PC-9 (cell line): ENCODE results near the gene GHITM. TPM values are rescaled to one million over a fixed set of nuclear protein-coding genes. Genes with fewer than 3 reads are reported as not detected.
A peak's percentile ranks its signal among the peaks of the same experiment; 100 is the strongest.
"Not testable (repeated sequence)": the region's sequence is repeated elsewhere in the genome, so short reads cannot be mapped to it uniquely, and the experiment has no call there.

Source experiments
- BruUV-seq: library from RNA; stranded (reverse); fragments of 400-500 nt; replicated peaks from 2 replicates; lab custom pipeline; 2021; lab: Mats Ljungman, UMichigan
- CTCF ChIA-PET: fragments of 300-600 bp; sonication (Branson Sonifier 250); formaldehyde crosslinking; loops from one replicate; lab custom pipeline; 2022; ENCODE audit warnings: antibody characterized with exemption; lab: Charles Lee
- POLR2A ChIA-PET: fragments of 300-600 bp; sonication (Branson Sonifier 250); formaldehyde crosslinking; loops from one replicate; lab custom pipeline; 2022; ENCODE audit warnings: antibody characterized with exemption; ENCODE audit not compliant: unreplicated experiment; lab: Charles Lee
- DNase-seq, 2 experiments: peaks; one replicate each; pipeline versions ENCODE4 v3.0.0 to v3.0.0-alpha.2; 2015 to 2022; ENCODE audit warnings: mixed read lengths in 1 of 2
- H2AFZ ChIP-seq: fragments of 200-600 bp; sonication (generic); 2 replicates; pipeline ENCODE4 v1.8.1; 2017; ENCODE audit warnings: antibody characterized with exemption
- H3F3A ChIP-seq: fragments of 200-600 bp; sonication (generic); 2 replicates; pipeline ENCODE4 v1.8.1; 2017; ENCODE audit warnings: antibody characterized with exemption, mild to moderate bottlenecking, low read depth; ENCODE audit not compliant: insufficient read depth
- H3K27ac ChIP-seq: fragments of 200-600 bp; sonication (generic); 2 replicates; pipeline ENCODE4 v1.6.1; 2016; ENCODE audit warnings: mixed run types
- H3K27me3 ChIP-seq: fragments of 200-600 bp; sonication (generic); 2 replicates; pipeline ENCODE4 v1.6.1; 2016; ENCODE audit warnings: low read depth, mixed run types; ENCODE audit not compliant: insufficient read depth
- H3K36me3 ChIP-seq: fragments of 200-600 bp; sonication (generic); 2 replicates; pipeline ENCODE4 v1.6.1; 2016; ENCODE audit warnings: low read depth, mixed run types
- H3K4me1 ChIP-seq: fragments of 200-600 bp; sonication (generic); replicated peaks from 2 replicates; pipeline ENCODE4 v1.6.1; 2016; ENCODE audit warnings: mixed run types; ENCODE audit not compliant: insufficient read depth
- H3K4me2 ChIP-seq: fragments of 200-600 bp; sonication (generic); 2 replicates; pipeline ENCODE4 v1.6.1; 2017; ENCODE audit warnings: mixed run types
- H3K4me3 ChIP-seq: fragments of 200-600 bp; sonication (generic); 2 replicates; pipeline ENCODE4 v1.6.1; 2016; ENCODE audit warnings: mixed run types
- H3K79me2 ChIP-seq: fragments of 200-600 bp; sonication (generic); 2 replicates; pipeline ENCODE4 v1.6.1; 2017; ENCODE audit warnings: low read depth, mixed run types
- H3K9me2 ChIP-seq: fragments of 200-600 bp; sonication (generic); 2 replicates; pipeline ENCODE4 v1.8.1; 2017; ENCODE audit warnings: mild to moderate bottlenecking; ENCODE audit not compliant: insufficient read depth
- H3K9me3 ChIP-seq: fragments of 200-600 bp; sonication (generic); 2 replicates; pipeline ENCODE4 v1.8.1; 2016; ENCODE audit warnings: low read depth; ENCODE audit not compliant: insufficient read depth
- H4K20me1 ChIP-seq: fragments of 200-600 bp; sonication (generic); 2 replicates; pipeline ENCODE4 v1.8.1; 2017; ENCODE audit not compliant: insufficient read depth
- CTCF ChIP-seq: fragments of 200-600 bp; sonication (generic); conservative IDR thresholded peaks from 2 replicates; pipeline ENCODE4 v1.6.1; 2017; ENCODE audit warnings: mixed run types, antibody characterized with exemption, mild to moderate bottlenecking, moderate library complexity
- EZH2 ChIP-seq: fragments of 200-600 bp; sonication (generic); IDR thresholded peaks from 2 replicates; pipeline ENCODE4 v1.8.0; 2017; ENCODE audit warnings: antibody characterized with exemption, low read depth
- intact Hi-C: fragments of 100-400 bp; cut with micrococcal nuclease; formaldehyde crosslinking; loops from one replicate; pipeline ENCODE4 v1.10.0; 2022; ENCODE audit not compliant: unreplicated experiment
- total RNA-seq: library from RNA; stranded (reverse); gene quantifications from 2 replicates; pipeline ENCODE4 v1.2.3, GENCODE V29; 2021

Gene GHITM
- total RNA-seq, 1 experiment from 2014 or later, result 291 TPM

- no peaks in the 10 kb centered on the region for H3K4me1 ChIP-seq
- ChIA-PET POLR2A (interaction anchor here (0.7 kb wide), 1 partner anchor 21 kb away, joined by 3 read pairs; no protein-coding TSS in a partner anchor), CTCF (no interaction called here)
- H3K27ac ChIP-seq, result no peak overlapping the region
- no peak overlapping the region for H2AFZ ChIP-seq
- no TSS peak for BruUV-seq
- TF ChIP-seq CTCF (no peak), EZH2 (no peak)
- no peak overlapping the region for H3K4me2 ChIP-seq
- peaks cover 32% of the 10 kb centered on the region; the same call in 1 of the 2 replicates for H3K27me3 ChIP-seq
- H3K36me3 ChIP-seq, result no peaks in the 10 kb centered on the region
- no peaks in the 10 kb centered on the region for H3K79me2 ChIP-seq
- no peak overlapping the region for H3K4me3 ChIP-seq
- no peaks in the 10 kb centered on the region for H3F3A ChIP-seq
- no peaks in the 10 kb centered on the region for H3K9me3 ChIP-seq
- H4K20me1 ChIP-seq, result no peaks in the 10 kb centered on the region
- no peaks in the 10 kb centered on the region for H3K9me2 ChIP-seq
- intact Hi-C loops, result no loop called here
- DNase-seq, result no peak
These were observed 21.5 kb upstream of the GHITM start for GRCh38 chr10:84117686-84118394.

GRCh38 chr10:84118395-84119006 lies 20.8 kb upstream of the GHITM start:
- Histone ChIP-seq H3F3A (no peaks in the 10 kb centered on the region), H4K20me1 (no peaks in the 10 kb centered on the region), H3K27ac (no peak overlapping the region), H3K27me3 (peaks cover 33% of the 10 kb centered on the region; the same call in 1 of the 2 replicates), H3K79me2 (no peaks in the 10 kb centered on the region), H3K9me3 (no peaks in the 10 kb centered on the region), H3K4me2 (no peak overlapping the region), H3K4me3 (no peak overlapping the region), H3K9me2 (no peaks in the 10 kb centered on the region), H2AFZ (0 out of 2 replicates have a peak overlapping the region, but pooled peaks have one; percentile 36), H3K4me1 (no peaks in the 10 kb centered on the region), H3K36me3 (no peaks in the 10 kb centered on the region)
- no peak for TF ChIP-seq CTCF
- no peak for TF ChIP-seq EZH2
- DNase-seq, result peak in 1 of 2 experiments; percentile 40
- intact Hi-C loops, result no loop called here
- BruUV-seq, result no TSS peak
- ChIA-PET CTCF (no interaction called here), POLR2A (interaction anchor here (0.6 to 0.7 kb wide), 2 partner anchors 9 to 20 kb away, joined by 3 to 6 read pairs; no protein-coding TSS in a partner anchor)

GRCh38 chr10:84123362-84123761 lies 15.9 kb upstream of the GHITM start:
- Histone ChIP-seq H3K4me1 (no peaks in the 10 kb centered on the region), H2AFZ (no peak overlapping the region), H3K27me3 (peaks cover 65% of the 10 kb centered on the region; the same call in 1 of the 2 replicates), H3K4me3 (no peak overlapping the region), H3K9me3 (no peaks in the 10 kb centered on the region), H3K27ac (no peak overlapping the region), H3K4me2 (no peak overlapping the region), H3F3A (no peaks in the 10 kb centered on the region), H3K79me2 (no peaks in the 10 kb centered on the region), H3K9me2 (no peaks in the 10 kb centered on the region), H3K36me3 (no peaks in the 10 kb centered on the region), H4K20me1 (no peaks in the 10 kb centered on the region)
- intact Hi-C loops, result no loop called here
- no peak for TF ChIP-seq CTCF
- TF ChIP-seq EZH2, result no peak
- BruUV-seq, result no TSS peak
- ChIA-PET POLR2A (no interaction called here), CTCF (no interaction called here)
- no peak for DNase-seq

GRCh38 chr10:84125910-84126784 lies 13.2 kb upstream of the GHITM start:
- H4K20me1 ChIP-seq, H3F3A ChIP-seq, H3K9me2 ChIP-seq, H3K9me3 ChIP-seq, POLR2A ChIA-PET, H3K4me1 ChIP-seq, H3K4me3 ChIP-seq, intact Hi-C loops, H3K4me2 ChIP-seq, CTCF ChIA-PET, H2AFZ ChIP-seq, BruUV-seq, H3K27ac ChIP-seq, H3K79me2 ChIP-seq, H3K36me3 ChIP-seq, DNase-seq: not testable (repeated sequence)
- H3K27me3 ChIP-seq, result peaks cover 75% of the 10 kb centered on the region; the same call in 1 of the 2 replicates
